Body of pancreas (tissue), 4 donors: ENCODE data around the gene PARP3.

Experiments used
- POLR2A ChIP-seq, 3 donors: fragments of 450-650 bp; IDR thresholded peaks; one replicate each; pipeline ENCODE4 v1.6.1; 2016; ENCODE audit warnings: antibody characterized with exemption in 3 of 3, mild to moderate bottlenecking in 2 of 3
- TF ChIP-seq, protein P1 (sequence below), 7 experiments: fragments of 450-650 bp in 4 of 7; fragments of 200-600 bp in 3 of 7; sonication (generic) in 3 of 7; IDR thresholded peaks; one replicate each; pipeline ENCODE4 v1.5.1; 2016 to 2019; ENCODE audit warnings: antibody characterized with exemption in 7 of 7

DNA sequence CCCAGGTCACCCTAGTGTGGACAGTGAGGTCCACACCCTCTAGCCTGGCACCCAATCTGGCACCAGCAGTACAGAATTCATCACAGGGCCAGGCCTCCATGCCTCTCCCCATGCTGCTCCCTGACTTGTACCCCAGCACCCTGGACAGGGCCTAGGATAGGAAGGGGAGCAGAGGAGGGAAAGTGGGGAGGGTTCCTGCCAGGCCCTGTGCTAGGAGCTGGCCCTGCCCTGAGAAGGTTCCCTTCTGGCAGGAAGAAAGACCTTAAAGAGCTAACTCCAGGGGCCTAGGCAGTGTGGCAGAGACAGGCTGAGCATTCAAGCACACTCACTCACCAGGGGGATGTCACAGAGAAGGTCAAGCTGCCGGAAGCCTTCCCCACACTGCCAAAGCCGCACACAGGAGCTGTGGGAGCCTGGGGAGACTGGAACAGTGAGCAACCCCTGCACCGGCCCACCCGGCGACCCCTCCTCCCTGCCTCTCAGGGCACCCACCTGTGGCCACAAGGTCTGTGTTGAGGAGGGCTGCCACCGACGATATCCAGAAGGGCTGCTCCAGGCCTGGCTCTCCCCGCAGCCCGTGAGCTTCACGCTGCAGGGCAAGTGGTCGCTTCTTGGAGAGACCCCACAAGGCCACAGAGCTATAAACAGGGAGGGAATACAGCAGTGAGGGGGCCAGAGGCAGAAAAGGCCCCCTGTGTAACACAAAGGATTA is 7.9 kb upstream of the PARP3 start:
- TF ChIP-seq, protein P1, sequence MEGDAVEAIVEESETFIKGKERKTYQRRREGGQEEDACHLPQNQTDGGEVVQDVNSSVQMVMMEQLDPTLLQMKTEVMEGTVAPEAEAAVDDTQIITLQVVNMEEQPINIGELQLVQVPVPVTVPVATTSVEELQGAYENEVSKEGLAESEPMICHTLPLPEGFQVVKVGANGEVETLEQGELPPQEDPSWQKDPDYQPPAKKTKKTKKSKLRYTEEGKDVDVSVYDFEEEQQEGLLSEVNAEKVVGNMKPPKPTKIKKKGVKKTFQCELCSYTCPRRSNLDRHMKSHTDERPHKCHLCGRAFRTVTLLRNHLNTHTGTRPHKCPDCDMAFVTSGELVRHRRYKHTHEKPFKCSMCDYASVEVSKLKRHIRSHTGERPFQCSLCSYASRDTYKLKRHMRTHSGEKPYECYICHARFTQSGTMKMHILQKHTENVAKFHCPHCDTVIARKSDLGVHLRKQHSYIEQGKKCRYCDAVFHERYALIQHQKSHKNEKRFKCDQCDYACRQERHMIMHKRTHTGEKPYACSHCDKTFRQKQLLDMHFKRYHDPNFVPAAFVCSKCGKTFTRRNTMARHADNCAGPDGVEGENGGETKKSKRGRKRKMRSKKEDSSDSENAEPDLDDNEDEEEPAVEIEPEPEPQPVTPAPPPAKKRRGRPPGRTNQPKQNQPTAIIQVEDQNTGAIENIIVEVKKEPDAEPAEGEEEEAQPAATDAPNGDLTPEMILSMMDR (IDR thresholded peaks at IDR 0.05): no peak
- no peak for TF ChIP-seq POLR2A (IDR thresholded peaks at IDR 0.05)
